Measurements from ENCODE around the gene CEP112. TPM values are rescaled to one million over a fixed set of nuclear protein-coding genes. Genes with fewer than 3 reads are reported as not detected.

CEP112 gene
- total and polyA plus RNA-seq, 2 of the 4 experiments (the other 2 are of a cell fraction) = 2.5 to 5.6 TPM

GRCh38 chr17:65617496-65617895, 574.4 kb downstream of the CEP112 start:
- H2BK120ac ChIP-seq (ENCODE audit: low read depth, low read length) = no peak overlapping the region
- H3K27me3 ChIP-seq (ENCODE audit: control insufficient read depth, insufficient read depth, low read length) = peaks cover 7% of the 10 kb centered on the region
- H3K9me1 ChIP-seq (ENCODE audit: insufficient read depth, low read length) = no peaks in the 10 kb centered on the region
- H3K4me2 ChIP-seq (ENCODE audit: low read depth, low read length) = no peak overlapping the region
- no peaks in the 10 kb centered on the region for H4K20me1 ChIP-seq (ENCODE audit: insufficient read depth, low read length)
- no peak overlapping the region for H2AK5ac ChIP-seq (ENCODE audit: low read depth, low read length)
- H2BK5ac ChIP-seq (ENCODE audit: low read depth, low read length, poor library complexity, severe bottlenecking) = no peak overlapping the region
- no TSS peak for BruUV-seq (replicated peaks)
- H2AFZ ChIP-seq (replicated peaks; ENCODE audit: low read length, poor library complexity) = peak overlapping the region; percentile 41
- H3K36me3 ChIP-seq (ENCODE audit: control insufficient read depth, insufficient read depth, low read length) = no peaks in the 10 kb centered on the region
- no peaks in the 10 kb centered on the region for H3K4me1 ChIP-seq (ENCODE audit: control insufficient read depth, insufficient read depth, low read length)
- H4K91ac ChIP-seq (ENCODE audit: insufficient read depth, low read depth, low read length) = no peak overlapping the region
- no peak overlapping the region for H4K8ac ChIP-seq (ENCODE audit: low read depth in 2 of 2, low read length in 2 of 2)
- in situ Hi-C loops (cut with MboI; ENCODE audit: low sequenced_read_pairs) = no loop called here
- DNase-seq = no peak
- H3K14ac ChIP-seq (replicated peaks; ENCODE audit: low read depth, low read length) = no peak overlapping the region
- intact Hi-C loops (cut with micrococcal nuclease) = no loop called here
- no peak overlapping the region for H3K9ac ChIP-seq (ENCODE audit: low read depth, low read length)
- ATAC-seq (ENCODE audit: low read depth) = no peak
- ChIA-PET POLR2A (ENCODE audit: unreplicated experiment) (no interaction called here), CTCF (no interaction called here)
- no peak overlapping the region for H3K27ac ChIP-seq (ENCODE audit: insufficient read depth, low read length)
- dilution Hi-C loops (cut with HindIII; ENCODE audit: low sequenced_read_pairs, unreplicated experiment) = no loop called here
- H3K4ac ChIP-seq (ENCODE audit: low read depth, low read length) = no peak overlapping the region
- no peak overlapping the region for H4K5ac ChIP-seq (ENCODE audit: low read depth, low read length)
- H3K56ac ChIP-seq (ENCODE audit: extremely low read depth, insufficient read depth, low read length) = no peak overlapping the region
- 67% methylated on average over 4 of the region's 11 CpGs; no CpG with 5 or more reads in 1 of the 2 experiments for WGBS, 2 experiments (ENCODE audit: extremely low coverage in 2 of 2, insufficient read length in 1 of 2)
- TF ChIP-seq MAZ (IDR thresholded peaks at IDR 0.05; ENCODE audit: borderline replicate concordance, low read depth, low read length) (no peak), CHD1 (IDR thresholded peaks at IDR 0.05; ENCODE audit: low read depth, low read length) (no peak)
- H3K9me3 ChIP-seq (ENCODE audit: control insufficient read depth, insufficient read depth, low read length) = no peaks in the 10 kb centered on the region
- H2BK15ac ChIP-seq (ENCODE audit: low read depth, low read length) = no peak overlapping the region
- no peak overlapping the region for H3K18ac ChIP-seq (ENCODE audit: low read depth, low read length)
- no peak overlapping the region for H2BK20ac ChIP-seq (ENCODE audit: low read depth, low read length)
- no peaks in the 10 kb centered on the region for H3K79me1 ChIP-seq (ENCODE audit: low read depth in 1 of 2, low read length in 2 of 2)
- no peak overlapping the region for H2AK9ac ChIP-seq (replicated peaks; ENCODE audit: low read depth, low read length, poor library complexity)
- H3K23ac ChIP-seq (ENCODE audit: low read depth, low read length) = no peak overlapping the region
- H3K4me3 ChIP-seq (ENCODE audit: insufficient read depth, low read depth, low read length) = no peak overlapping the region

Data from IMR-90 (cell line).